NCI-H1048 (cell line): Measurements from ENCODE around the gene LONP2.
"Not testable (repeated sequence)": the region's sequence is repeated elsewhere in the genome, so short reads cannot be mapped to it uniquely, and the experiment has no call there.

ENCODE experiments used
- DNase-seq: peaks from one replicate; lab custom pipeline; 2025; lab: John Stamatoyannopoulos, UW

The LONP2 gene

DNA sequence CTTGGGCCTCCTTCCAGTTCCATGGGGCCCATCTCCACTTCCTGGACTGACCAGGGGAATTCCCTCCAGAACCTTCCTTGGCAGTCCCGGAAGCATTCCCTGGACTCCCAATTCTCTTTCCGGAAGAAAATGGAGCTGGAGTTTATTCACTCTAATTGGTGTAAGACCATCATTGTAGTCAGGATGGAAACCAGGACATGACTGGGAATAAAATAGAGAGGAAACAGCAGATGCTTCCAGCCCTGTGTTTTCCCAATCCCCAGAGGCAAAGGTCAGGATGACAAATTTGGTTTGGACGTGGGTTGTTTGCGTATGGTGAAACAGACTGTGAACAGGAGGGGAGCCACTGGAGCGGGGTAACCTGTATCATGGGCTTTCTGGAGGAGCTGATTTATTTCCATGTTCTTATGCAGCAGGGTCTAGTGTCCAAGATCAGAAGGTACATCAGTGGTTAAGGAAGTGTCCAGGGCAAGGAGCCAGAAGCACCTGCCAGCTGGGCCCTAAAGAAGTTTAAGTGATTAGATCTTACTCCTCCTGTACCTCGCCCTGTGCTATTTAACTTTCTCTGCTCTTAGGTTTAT lies 8.5 kb upstream of the LONP2 start:
- DNase-seq: no peak

- DNase-seq: no peak
These were observed 7.8 kb upstream of the LONP2 start for GRCh38 chr16:48236286-48236685.

DNA sequence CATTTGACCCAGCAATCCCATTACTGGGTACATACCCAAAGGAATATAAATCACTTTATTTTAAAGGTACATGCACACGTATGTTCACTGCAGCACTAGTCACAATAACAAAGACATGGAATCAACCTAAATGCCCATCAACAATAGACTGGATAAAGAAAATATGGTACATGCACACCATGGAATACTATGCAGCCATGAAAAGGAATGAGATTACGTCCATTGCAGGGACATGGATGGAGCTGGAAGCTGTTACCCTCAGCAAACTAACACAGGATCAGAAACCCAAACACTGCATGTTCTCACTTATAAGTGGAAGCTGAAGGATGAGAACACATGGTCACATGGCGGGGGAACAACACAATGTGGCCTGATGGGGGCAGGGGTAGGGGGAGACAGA lies 4.0 kb upstream of the LONP2 start:
- DNase-seq: not testable (repeated sequence)

GRCh38 chr16:48244863-48245195 lies 729 bp downstream of the LONP2 start:
- no peak for DNase-seq

- no peak for DNase-seq
These were observed 2.0 kb downstream of the LONP2 start for GRCh38 chr16:48246066-48246465.

DNA sequence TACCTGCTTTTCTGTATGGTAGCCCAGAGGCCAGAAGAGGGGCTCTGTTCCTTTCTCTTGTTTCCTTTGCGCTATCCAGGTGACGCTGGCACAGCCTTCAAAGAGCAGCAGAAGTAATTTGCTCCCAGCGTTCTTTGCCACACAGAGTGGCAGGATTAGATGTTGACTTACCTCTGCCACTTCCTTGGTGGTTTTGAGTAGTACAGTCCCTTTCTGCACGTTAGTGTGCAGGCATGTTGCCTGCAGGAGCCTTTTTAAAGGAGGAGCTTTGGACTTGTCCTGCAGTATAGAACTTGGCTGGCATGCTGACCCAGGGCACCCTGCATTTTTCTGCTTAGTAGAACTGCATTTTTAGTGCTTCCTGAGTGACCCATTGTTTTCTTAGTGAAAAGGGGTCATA lies 3.2 kb downstream of the LONP2 start, which contains the start of gene ABCC11:
Gene ABCC11, minus strand, starts transcription at position 229 of the 400 bp plus-strand sequence. CDS start 15,618 bp downstream, outside the sequence.
- DNase-seq: no peak

DNA sequence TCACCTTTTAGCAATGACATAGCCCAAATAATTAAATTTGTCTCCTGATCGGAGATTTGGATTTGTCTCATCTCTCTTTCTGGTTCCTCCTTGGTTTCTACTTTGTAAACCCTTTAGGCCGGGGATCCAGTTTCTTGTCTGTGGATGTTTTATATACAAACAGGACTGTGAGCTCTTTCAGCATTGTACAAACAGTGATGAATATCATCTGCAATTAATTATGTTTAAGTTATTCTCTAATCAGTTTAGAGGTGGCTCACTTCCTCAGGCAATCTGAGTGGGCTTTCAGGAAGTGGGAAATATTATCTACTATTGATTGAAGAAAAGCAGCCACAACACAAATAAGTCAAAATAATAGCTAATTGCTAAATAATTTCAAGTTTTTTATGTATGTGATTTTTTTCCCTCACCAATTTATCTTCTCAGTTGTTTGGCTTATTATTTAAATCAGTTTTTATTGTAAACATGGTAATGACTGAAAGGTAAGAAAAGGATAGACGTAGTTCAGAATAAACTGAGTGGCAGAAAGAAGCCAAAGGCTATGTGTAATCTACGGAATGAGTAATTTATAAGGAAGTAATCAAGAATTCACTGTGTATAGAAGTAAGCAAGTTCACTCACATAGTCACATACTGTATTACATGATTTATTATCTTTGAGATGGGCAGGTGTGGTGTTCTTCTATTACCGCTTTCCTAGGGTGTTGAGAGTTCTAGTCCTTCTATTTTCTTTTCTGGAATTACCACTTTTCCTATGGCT lies 6.6 kb downstream of the LONP2 start:
- no peak for DNase-seq

DNA sequence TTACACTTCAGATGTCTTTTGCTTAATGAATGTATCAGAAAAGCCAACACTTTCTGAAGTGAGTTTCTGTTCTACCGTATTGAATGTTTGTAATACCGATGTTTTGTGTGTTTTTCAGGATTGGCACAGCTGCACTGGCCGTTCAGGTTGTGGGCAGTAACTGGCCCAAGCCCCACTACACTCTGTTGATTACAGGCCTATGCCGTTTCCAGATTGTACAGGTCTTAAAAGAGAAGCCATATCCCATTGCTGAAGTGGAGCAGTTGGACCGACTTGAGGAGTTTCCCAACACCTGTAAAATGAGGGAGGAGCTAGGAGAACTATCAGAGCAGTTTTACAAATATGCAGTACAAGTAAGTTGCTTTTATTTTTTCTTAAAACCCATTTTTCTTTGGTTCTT lies 7.9 kb downstream of the LONP2 start:
- no peak for DNase-seq

- no peak for DNase-seq
These were observed 12.6 kb downstream of the LONP2 start for GRCh38 chr16:48256579-48257177.

GRCh38 chr16:48261569-48261968 lies 17.5 kb downstream of the LONP2 start:
- no peak for DNase-seq

GRCh38 chr16:48262631-48263030 lies 18.5 kb downstream of the LONP2 start:
- DNase-seq: no peak

DNA sequence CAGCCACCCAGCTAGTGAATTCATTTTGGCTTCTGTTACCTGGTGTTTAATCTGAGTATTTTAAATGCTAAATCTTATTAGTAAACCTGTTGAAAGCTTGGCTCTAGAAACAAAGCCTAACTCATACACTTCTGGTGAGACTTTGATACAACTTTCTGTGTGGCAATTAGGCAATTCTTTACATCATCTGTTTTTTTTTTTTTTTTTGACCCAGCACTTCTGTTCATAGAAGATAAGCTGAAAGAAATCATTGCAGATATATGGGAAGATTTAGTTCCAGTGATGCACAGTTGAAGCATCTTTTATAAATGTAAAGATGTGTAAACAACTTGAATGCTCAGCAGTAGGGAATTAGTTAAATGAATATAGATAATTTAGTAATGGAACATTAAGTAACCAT lies 24.9 kb downstream of the LONP2 start:
- DNase-seq: no peak

DNA sequence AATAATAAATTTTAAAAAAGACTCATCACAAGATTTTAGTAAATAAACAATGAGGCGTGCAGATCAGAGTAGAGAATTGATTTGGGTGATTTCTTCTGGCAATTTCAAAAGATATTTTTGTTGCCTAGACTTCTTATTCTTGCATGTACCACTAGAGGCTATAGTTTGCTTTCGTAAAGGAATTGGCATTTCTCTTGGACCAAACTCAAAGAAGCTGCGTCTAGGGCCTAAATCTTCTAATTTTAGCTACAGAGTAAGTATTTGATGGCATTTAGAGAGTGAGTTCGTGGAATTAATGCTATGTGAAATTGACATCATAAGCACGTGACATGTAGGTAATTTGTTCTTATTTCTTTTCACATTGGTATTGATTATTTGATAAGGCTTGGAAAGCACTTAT lies 27.6 kb downstream of the LONP2 start:
- no peak for DNase-seq

GRCh38 chr16:48272837-48273421 lies 28.8 kb downstream of the LONP2 start:
- DNase-seq: no peak

- no peak for DNase-seq
These were observed 30.4 kb downstream of the LONP2 start for GRCh38 chr16:48274476-48274875.

- no peak for DNase-seq
These were observed 32.0 kb downstream of the LONP2 start for GRCh38 chr16:48276102-48276501.

- no peak for DNase-seq
These were observed 33.1 kb downstream of the LONP2 start for GRCh38 chr16:48277158-48277557.

GRCh38 chr16:48279199-48279598 lies 35.1 kb downstream of the LONP2 start:
- no peak for DNase-seq

DNA sequence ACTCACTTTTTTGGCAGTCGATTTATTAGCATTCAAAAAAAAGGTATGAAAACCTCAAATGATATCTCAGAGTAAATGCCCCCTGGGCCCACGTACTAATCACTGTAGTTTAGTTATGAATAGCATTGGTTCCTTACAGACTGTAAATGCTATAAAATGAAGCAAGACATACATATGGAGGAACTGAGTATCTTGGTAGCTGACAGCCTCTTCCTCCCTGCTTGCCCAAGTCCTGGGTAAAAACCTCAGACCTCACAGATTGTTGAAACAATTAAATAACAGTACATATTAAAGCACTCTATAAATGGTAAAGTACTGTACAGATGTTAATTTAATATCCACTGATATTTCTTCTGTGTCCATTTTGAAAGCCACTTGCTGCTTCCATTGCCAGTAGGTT lies 36.4 kb downstream of the LONP2 start:
- DNase-seq: no peak

DNA sequence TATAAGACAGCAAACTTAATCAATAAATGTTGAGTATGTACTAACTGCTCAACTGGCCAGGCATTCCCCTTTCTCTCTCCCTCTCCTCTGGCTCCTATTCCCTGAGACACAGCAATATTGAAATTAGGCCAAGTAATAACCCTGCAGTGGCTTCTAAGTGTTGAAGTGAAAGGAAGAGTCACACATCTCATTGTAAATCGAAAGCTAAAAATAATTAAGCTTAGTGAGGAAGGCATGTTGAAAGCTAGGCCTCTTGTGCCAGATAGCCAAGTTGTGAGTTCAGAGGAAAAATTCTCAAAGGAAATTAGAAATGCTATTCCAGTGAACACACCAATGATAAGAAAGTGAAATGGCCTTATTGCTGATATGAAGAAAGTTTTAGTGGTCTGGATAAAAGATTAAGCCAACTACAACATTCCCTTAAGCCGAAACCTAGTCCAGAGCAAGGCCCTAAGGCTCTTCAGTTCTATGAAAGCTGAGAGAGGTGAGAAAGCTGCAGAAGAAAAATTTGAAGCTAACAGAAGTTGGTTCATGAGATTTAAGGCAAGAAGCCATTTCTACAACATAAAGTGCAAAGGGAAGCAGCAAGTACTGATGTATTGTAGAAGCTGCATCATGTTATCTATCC lies 38.6 kb downstream of the LONP2 start:
- DNase-seq: no peak

GRCh38 chr16:48284772-48285409 lies 40.8 kb downstream of the LONP2 start:
- DNase-seq: no peak

GRCh38 chr16:48287239-48287638 lies 43.1 kb downstream of the LONP2 start:
- no peak for DNase-seq
